ENCODE results near the gene HS2ST1.

GRCh38 chr1:86948212-86948611, 33.8 kb downstream of the HS2ST1 start:
- TF ChIP-seq CTCF (IDR thresholded peaks at IDR 0.05) (no peak), POLR2A (IDR thresholded peaks at IDR 0.05) (no peak)

All from uterus (tissue), 2 donors.